VCaP (cell line): ENCODE measurements around the gene NEDD4L.

Source experiments
- H3K27ac ChIP-seq: fragments of 450-650 bp; 2 replicates; pipeline ENCODE4 v1.5.1; 2017
- CTCF ChIP-seq: fragments of 450-650 bp; conservative IDR thresholded peaks from 2 replicates; pipeline ENCODE4 v1.5.1; 2017; ENCODE audit warnings: mild to moderate bottlenecking, moderate library complexity

NEDD4L gene

GRCh38 chr18:58394602-58395425 is 350.8 kb downstream of the NEDD4L start:
- no peak overlapping the region for H3K27ac ChIP-seq
- no peak for TF ChIP-seq CTCF

DNA sequence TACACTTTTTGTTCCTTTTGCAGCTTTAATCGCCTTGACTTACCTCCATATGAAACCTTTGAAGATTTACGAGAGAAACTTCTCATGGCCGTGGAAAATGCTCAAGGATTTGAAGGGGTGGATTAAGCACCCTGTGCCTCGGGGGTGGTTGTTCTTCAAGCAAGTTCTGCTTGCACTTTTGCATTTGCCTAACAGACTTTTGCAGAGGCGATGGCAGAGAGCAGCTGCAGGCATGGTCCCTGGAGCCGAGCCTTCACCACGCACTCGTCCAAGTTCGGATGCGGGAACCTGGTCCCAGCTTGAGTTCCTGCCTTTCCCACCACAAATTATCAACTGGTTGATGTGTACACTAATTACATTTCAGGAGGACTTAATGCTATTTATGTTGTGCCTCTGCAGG is 352.1 kb downstream of the NEDD4L start:
- no peak overlapping the region for H3K27ac ChIP-seq
- TF ChIP-seq CTCF = no peak

- no peak overlapping the region for H3K27ac ChIP-seq
- TF ChIP-seq CTCF = no peak
Observed at GRCh38 chr18:58396966-58397365, 352.9 kb downstream of the NEDD4L start.

GRCh38 chr18:58397385-58398132 is 353.5 kb downstream of the NEDD4L start:
- TF ChIP-seq CTCF = no peak
- H3K27ac ChIP-seq = no peak overlapping the region

- no peak for TF ChIP-seq CTCF
- peak overlapping the region; percentile 59; the same call in 1 of the 2 replicates for H3K27ac ChIP-seq
Observed at GRCh38 chr18:58398648-58399398, 354.8 kb downstream of the NEDD4L start.

- peak; percentile 49 for TF ChIP-seq CTCF
- peak overlapping the region; percentile 59 for H3K27ac ChIP-seq
Observed at GRCh38 chr18:58400331-58400870, 356.4 kb downstream of the NEDD4L start.

DNA sequence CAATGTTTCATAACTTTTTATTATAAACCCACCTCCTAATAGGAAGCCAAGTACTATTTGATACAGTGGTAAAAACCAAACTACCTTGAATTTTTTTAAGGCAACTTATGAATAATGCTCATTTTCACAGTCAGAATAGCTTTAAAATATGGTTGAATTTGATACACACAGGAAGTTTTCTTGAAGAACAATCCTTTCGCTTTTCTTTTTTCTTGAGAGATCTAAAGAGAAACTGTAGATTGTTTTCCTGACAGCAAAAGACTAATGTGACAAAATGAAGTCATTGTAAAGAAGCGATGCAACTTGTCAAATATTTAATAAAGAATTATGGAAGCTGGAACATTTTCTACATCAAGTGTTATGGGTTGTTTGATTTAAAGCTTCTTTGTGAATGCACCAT is 357.2 kb downstream of the NEDD4L start:
- peak overlapping the region; percentile 59 for H3K27ac ChIP-seq

More for the DNA sequence above, 357.2 kb downstream of the NEDD4L start:
- TF ChIP-seq CTCF = no peak
